Nephron progenitor cell (in vitro differentiated cells): ENCODE measurements around the gene TEX2.

Experiments
- DNase-seq: peaks from one replicate; pipeline ENCODE4 v3.0.0; 2021
- H3K27ac Mint-ChIP-seq: 2 replicates; pipeline ENCODE4 v1.8.0; 2021; ENCODE audit warnings: mild to moderate bottlenecking, moderate library complexity, mixed read lengths
- H3K27me3 Mint-ChIP-seq: 2 replicates; pipeline ENCODE4 v1.8.0; 2021; ENCODE audit warnings: mild to moderate bottlenecking, low read depth, mixed read lengths; ENCODE audit not compliant: poor library complexity
- H3K36me3 Mint-ChIP-seq: 2 replicates; pipeline ENCODE4 v1.8.0; 2021; ENCODE audit warnings: low read depth, mixed read lengths
- H3K4me1 Mint-ChIP-seq: 2 replicates; pipeline ENCODE4 v1.8.0; 2021; ENCODE audit warnings: mixed read lengths
- H3K4me3 Mint-ChIP-seq: 2 replicates; pipeline ENCODE4 v1.8.0; 2021; ENCODE audit warnings: mild to moderate bottlenecking, moderate library complexity, mixed read lengths
- H3K9me3 Mint-ChIP-seq: 2 replicates; pipeline ENCODE4 v1.8.0; 2021; ENCODE audit warnings: mild to moderate bottlenecking, moderate library complexity, mixed read lengths
- CTCF ChIP-seq: fragments of 200-600 bp; sonication (generic); IDR thresholded peaks from 2 replicates; pipeline ENCODE4 v1.5.0; 2021; ENCODE audit warnings: antibody characterized with exemption

TEX2 gene

GRCh38 chr17:64107500-64108236 lies 155.4 kb downstream of the TEX2 start:
- Mint-ChIP-seq H3K4me3 (no peak overlapping the region), H3K4me1 (peaks cover 11% of the 10 kb centered on the region), H3K36me3 (no peaks in the 10 kb centered on the region), H3K27me3 (no peaks in the 10 kb centered on the region), H3K27ac (no peak overlapping the region), H3K9me3 (no peaks in the 10 kb centered on the region)
- no peak for TF ChIP-seq CTCF
- DNase-seq: no peak

GRCh38 chr17:64106918-64107317 lies 156.1 kb downstream of the TEX2 start:
- no peak for TF ChIP-seq CTCF
- Mint-ChIP-seq H3K4me3 (no peak overlapping the region), H3K27me3 (no peaks in the 10 kb centered on the region), H3K4me1 (peaks cover 10% of the 10 kb centered on the region), H3K9me3 (no peaks in the 10 kb centered on the region), H3K27ac (no peak overlapping the region), H3K36me3 (no peaks in the 10 kb centered on the region)
- DNase-seq: no peak

- no peak for TF ChIP-seq CTCF
- Mint-ChIP-seq H3K4me3 (no peak overlapping the region), H3K27me3 (no peaks in the 10 kb centered on the region), H3K9me3 (no peaks in the 10 kb centered on the region), H3K36me3 (no peaks in the 10 kb centered on the region), H3K4me1 (peaks cover 4% of the 10 kb centered on the region), H3K27ac (no peak overlapping the region)
- DNase-seq: no peak
Observed at GRCh38 chr17:64103391-64104364, 159.4 kb downstream of the TEX2 start.

- H3K9me3 Mint-ChIP-seq: no peaks in the 10 kb centered on the region
- H3K4me1 Mint-ChIP-seq: peaks cover 4% of the 10 kb centered on the region
- H3K27me3 Mint-ChIP-seq: no peaks in the 10 kb centered on the region
- no peak overlapping the region for H3K27ac Mint-ChIP-seq
- no peaks in the 10 kb centered on the region for H3K36me3 Mint-ChIP-seq
- no peak for DNase-seq
- no peak for TF ChIP-seq CTCF
- no peak overlapping the region for H3K4me3 Mint-ChIP-seq
Observed at GRCh38 chr17:64102627-64103390, 160.3 kb downstream of the TEX2 start.

GRCh38 chr17:64099543-64099942 lies 163.5 kb downstream of the TEX2 start:
- H3K36me3 Mint-ChIP-seq: peaks cover 24% of the 10 kb centered on the region
- no peak for TF ChIP-seq CTCF
- H3K4me3 Mint-ChIP-seq: no peak overlapping the region
- H3K27me3 Mint-ChIP-seq: no peaks in the 10 kb centered on the region
- H3K27ac Mint-ChIP-seq: no peak overlapping the region
- DNase-seq: no peak
- H3K9me3 Mint-ChIP-seq: peaks cover 4% of the 10 kb centered on the region
- peaks cover 12% of the 10 kb centered on the region for H3K4me1 Mint-ChIP-seq
